ENCODE data around the gene LRP1B.

DNA sequence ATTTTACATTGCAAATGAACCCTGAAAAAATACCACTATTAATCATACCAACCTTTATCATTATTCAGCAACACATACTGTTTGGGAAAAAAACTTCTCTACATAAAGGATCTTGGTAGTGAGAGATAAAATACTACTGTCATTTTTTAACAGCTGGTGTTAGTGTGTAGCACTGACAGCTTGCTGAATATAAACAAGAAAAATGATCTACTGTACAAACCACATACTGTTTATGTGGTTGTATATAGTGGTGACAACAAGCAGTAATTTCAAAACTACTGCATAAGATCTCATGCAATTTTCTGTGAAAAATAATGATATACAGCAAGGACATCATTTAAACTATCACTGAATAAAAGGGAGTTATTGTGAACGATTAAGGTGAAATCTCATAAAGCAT, 601.2 kb downstream of the LRP1B start:
- TF ChIP-seq, protein P1, sequence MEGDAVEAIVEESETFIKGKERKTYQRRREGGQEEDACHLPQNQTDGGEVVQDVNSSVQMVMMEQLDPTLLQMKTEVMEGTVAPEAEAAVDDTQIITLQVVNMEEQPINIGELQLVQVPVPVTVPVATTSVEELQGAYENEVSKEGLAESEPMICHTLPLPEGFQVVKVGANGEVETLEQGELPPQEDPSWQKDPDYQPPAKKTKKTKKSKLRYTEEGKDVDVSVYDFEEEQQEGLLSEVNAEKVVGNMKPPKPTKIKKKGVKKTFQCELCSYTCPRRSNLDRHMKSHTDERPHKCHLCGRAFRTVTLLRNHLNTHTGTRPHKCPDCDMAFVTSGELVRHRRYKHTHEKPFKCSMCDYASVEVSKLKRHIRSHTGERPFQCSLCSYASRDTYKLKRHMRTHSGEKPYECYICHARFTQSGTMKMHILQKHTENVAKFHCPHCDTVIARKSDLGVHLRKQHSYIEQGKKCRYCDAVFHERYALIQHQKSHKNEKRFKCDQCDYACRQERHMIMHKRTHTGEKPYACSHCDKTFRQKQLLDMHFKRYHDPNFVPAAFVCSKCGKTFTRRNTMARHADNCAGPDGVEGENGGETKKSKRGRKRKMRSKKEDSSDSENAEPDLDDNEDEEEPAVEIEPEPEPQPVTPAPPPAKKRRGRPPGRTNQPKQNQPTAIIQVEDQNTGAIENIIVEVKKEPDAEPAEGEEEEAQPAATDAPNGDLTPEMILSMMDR (conservative IDR thresholded peaks at IDR 0.05 in 1 of 2, IDR thresholded peaks at IDR 0.05 in 1 of 2; ENCODE audit: extremely low read depth in 1 of 2, insufficient read depth in 1 of 2, low read depth in 1 of 2, low read length in 2 of 2), result no peak
- TF ChIP-seq EZH2 (IDR thresholded peaks at IDR 0.05; ENCODE audit: borderline replicate concordance, low read length), result no peak
